IMR-90 (cell line): ENCODE data around the gene GSN. TPM values are rescaled to one million over a fixed set of nuclear protein-coding genes. Genes with fewer than 3 reads are reported as not detected.

Experiments used
- ATAC-seq: fragments of 200-7000 bp; cut with Tn5 transposase; 2 replicates; pipeline ENCODE4 v1.9.1; 2020; ENCODE audit warnings: low read depth, mild to moderate bottlenecking, moderate library complexity
- BruUV-seq: library from RNA; stranded (reverse); fragments of 400-500 nt; replicated peaks from 2 replicates; lab custom pipeline; 2021; lab: Mats Ljungman, UMichigan
- CTCF ChIA-PET: fragments of 300-600 bp; formaldehyde crosslinking; extraction: SDS; loops from one replicate; lab custom pipeline; 2021; ENCODE audit warnings: antibody characterized with exemption; lab: Yijun Ruan, JAX
- POLR2A ChIA-PET: fragments of 300-600 bp; sonication (Branson Sonifier 250); formaldehyde crosslinking; loops from one replicate; lab custom pipeline; 2022; ENCODE audit warnings: antibody characterized with exemption; ENCODE audit not compliant: unreplicated experiment; lab: Charles Lee
- DNase-seq: peaks from one replicate; pipeline ENCODE4 v3.0.0; 2013
- H2AFZ ChIP-seq: replicated peaks from 2 replicates; pipeline ENCODE3; 2013; ENCODE audit warnings: low read length, mild to moderate bottlenecking; ENCODE audit not compliant: poor library complexity
- H2AK5ac ChIP-seq: 2 replicates; pipeline ENCODE4 v1.6.1; 2013; ENCODE audit warnings: low read depth, low read length, inconsistent platforms
- H2AK9ac ChIP-seq: replicated peaks from 2 replicates; pipeline ENCODE3; 2013; ENCODE audit warnings: mild to moderate bottlenecking, low read depth, low read length, moderate library complexity; ENCODE audit not compliant: poor library complexity
- H2BK120ac ChIP-seq: 2 replicates; pipeline ENCODE4 v1.6.1; 2013; ENCODE audit warnings: low read depth, low read length, inconsistent platforms
- H2BK15ac ChIP-seq: 3 replicates; pipeline ENCODE4 v1.6.1; 2013; ENCODE audit warnings: low read depth, low read length, inconsistent platforms
- H2BK20ac ChIP-seq: 2 replicates; pipeline ENCODE4 v1.6.1; 2013; ENCODE audit warnings: low read depth, mild to moderate bottlenecking, inconsistent platforms, low read length, moderate library complexity
- H2BK5ac ChIP-seq: 2 replicates; pipeline ENCODE4 v1.6.1; 2013; ENCODE audit warnings: mild to moderate bottlenecking, low read depth, low read length, inconsistent platforms; ENCODE audit not compliant: poor library complexity, severe bottlenecking
- H3K14ac ChIP-seq: replicated peaks from 2 replicates; pipeline ENCODE4 v1.6.1; 2013; ENCODE audit warnings: low read depth, low read length, inconsistent platforms
- H3K18ac ChIP-seq: 2 replicates; pipeline ENCODE4 v1.6.1; 2013; ENCODE audit warnings: low read depth, low read length, control low read depth
- H3K23ac ChIP-seq: 2 replicates; pipeline ENCODE4 v1.6.1; 2013; ENCODE audit warnings: low read depth, low read length, inconsistent platforms
- H3K27ac ChIP-seq: 2 replicates; pipeline ENCODE4 v1.5.1; 2013; ENCODE audit warnings: mild to moderate bottlenecking, control low read depth, low read length; ENCODE audit not compliant: insufficient read depth
- H3K27me3 ChIP-seq: 2 replicates; pipeline ENCODE4 v1.6.1; 2013; ENCODE audit warnings: low read length; ENCODE audit not compliant: control insufficient read depth, insufficient read depth
- H3K36me3 ChIP-seq: 2 replicates; pipeline ENCODE4 v1.6.1; 2013; ENCODE audit warnings: low read length, mixed read lengths; ENCODE audit not compliant: control insufficient read depth, insufficient read depth
- H3K4ac ChIP-seq: 2 replicates; pipeline ENCODE4 v1.6.1; 2013; ENCODE audit warnings: low read depth, low read length, inconsistent platforms
- H3K4me1 ChIP-seq: 2 replicates; pipeline ENCODE4 v1.6.1; 2013; ENCODE audit warnings: low read length, mixed read lengths; ENCODE audit not compliant: control insufficient read depth, insufficient read depth
- H3K4me2 ChIP-seq: 2 replicates; pipeline ENCODE4 v1.6.1; 2013; ENCODE audit warnings: low read depth, mild to moderate bottlenecking, control low read depth, low read length, moderate library complexity
- H3K4me3 ChIP-seq: 2 replicates; pipeline ENCODE4 v1.5.1; 2013; ENCODE audit warnings: low read depth, mild to moderate bottlenecking, control low read depth, low read length, moderate library complexity; ENCODE audit not compliant: insufficient read depth
- H3K56ac ChIP-seq: 2 replicates; pipeline ENCODE4 v1.6.1; 2013; ENCODE audit warnings: low read length, inconsistent platforms; ENCODE audit not compliant: insufficient read depth; ENCODE audit errors: extremely low read depth
- H3K79me1 ChIP-seq, 2 experiments: 2 replicates each; pipeline ENCODE4 v1.6.1; 2013; ENCODE audit warnings: low read length in 2 of 2, inconsistent platforms in 1 of 2, low read depth in 1 of 2
- H3K9ac ChIP-seq: 2 replicates; pipeline ENCODE4 v1.6.1; 2013; ENCODE audit warnings: low read depth, low read length, control low read depth
- H3K9me1 ChIP-seq: 2 replicates; pipeline ENCODE4 v1.6.1; 2013; ENCODE audit warnings: low read length, inconsistent platforms; ENCODE audit not compliant: insufficient read depth
- H3K9me3 ChIP-seq: 2 replicates; pipeline ENCODE4 v1.6.1; 2013; ENCODE audit warnings: low read length; ENCODE audit not compliant: control insufficient read depth, insufficient read depth
- H4K20me1 ChIP-seq: 2 replicates; pipeline ENCODE4 v1.6.1; 2013; ENCODE audit warnings: low read length, inconsistent platforms; ENCODE audit not compliant: insufficient read depth
- H4K5ac ChIP-seq: 2 replicates; pipeline ENCODE4 v1.6.1; 2013; ENCODE audit warnings: mild to moderate bottlenecking, low read depth, low read length, control low read depth
- H4K8ac ChIP-seq, 2 experiments: 2 replicates each; pipeline ENCODE4 v1.6.1; 2013; ENCODE audit warnings: low read depth in 2 of 2, low read length in 2 of 2, control low read depth in 1 of 2, inconsistent platforms in 1 of 2
- H4K91ac ChIP-seq: 2 replicates; pipeline ENCODE4 v1.6.1; 2013; ENCODE audit warnings: low read depth, low read length, inconsistent platforms; ENCODE audit not compliant: insufficient read depth
- BHLHE40 ChIP-seq: fragments of 150-350 bp; IDR thresholded peaks from 2 replicates; pipeline ENCODE4 v1.6.1; 2016; ENCODE audit warnings: mild to moderate bottlenecking, low read depth, low read length
- CEBPB ChIP-seq: IDR thresholded peaks from 2 replicates; pipeline ENCODE4 v1.6.1; 2012; ENCODE audit warnings: low read depth, low read length, improper control_type of control experiment
- CHD1 ChIP-seq: IDR thresholded peaks from 2 replicates; pipeline ENCODE4 v1.6.1; 2012; ENCODE audit warnings: low read depth, low read length, improper control_type of control experiment
- FOS ChIP-seq: fragments of 150-350 bp; IDR thresholded peaks from 2 replicates; pipeline ENCODE4 v1.6.1; 2016; ENCODE audit warnings: low read depth, low read length
- MAFK ChIP-seq: IDR thresholded peaks from 2 replicates; pipeline ENCODE4 v1.6.1; 2012; ENCODE audit warnings: low read depth, low read length, improper control_type of control experiment
- MAZ ChIP-seq: IDR thresholded peaks from 2 replicates; pipeline ENCODE4 v1.6.1; 2012; ENCODE audit warnings: low read depth, mild to moderate bottlenecking, low read length, improper control_type of control experiment, moderate library complexity, borderline replicate concordance
- MXI1 ChIP-seq: IDR thresholded peaks from 2 replicates; pipeline ENCODE4 v1.6.1; 2012; ENCODE audit warnings: low read depth, mild to moderate bottlenecking, low read length, moderate library complexity, borderline replicate concordance
- NFE2L2 ChIP-seq: fragments of 150-350 bp; IDR thresholded peaks from 2 replicates; pipeline ENCODE4 v1.6.1; 2016; ENCODE audit warnings: low read depth, mild to moderate bottlenecking, low read length
- POLR2A ChIP-seq: IDR thresholded peaks from 2 replicates; pipeline ENCODE4 v1.6.1; 2012; ENCODE audit warnings: mild to moderate bottlenecking, low read depth, low read length
- RAD21 ChIP-seq: IDR thresholded peaks from 2 replicates; pipeline ENCODE4 v1.6.1; 2012; ENCODE audit warnings: low read length, improper control_type of control experiment
- RCOR1 ChIP-seq: IDR thresholded peaks from 2 replicates; pipeline ENCODE4 v1.6.1; 2012; ENCODE audit warnings: mild to moderate bottlenecking, low read length, improper control_type of control experiment; ENCODE audit not compliant: insufficient replicate concordance
- RFX5 ChIP-seq: IDR thresholded peaks from 2 replicates; pipeline ENCODE4 v1.8.0; 2012; ENCODE audit warnings: low read depth, mild to moderate bottlenecking, low read length, moderate library complexity
- SMC3 ChIP-seq: fragments of 150-350 bp; IDR thresholded peaks from 2 replicates; pipeline ENCODE4 v1.6.1; 2016; ENCODE audit warnings: low read depth, mild to moderate bottlenecking, antibody characterized with exemption, low read length, moderate library complexity
- WGBS, 2 experiments: methylation state at CpG; one replicate each; pipeline versions ENCODE4 v1.1.5 to v1.1.7; 2013; ENCODE audit warnings: missing lambda C conversion rate in 2 of 2; ENCODE audit not compliant: insufficient read length in 1 of 2; ENCODE audit errors: extremely low coverage in 2 of 2; 5-methylcytosine and 5-hydroxymethylcytosine counted together
- dilution Hi-C: fragments of 300-500 bp; cut with HindIII; formaldehyde crosslinking; loops from one replicate; pipeline ENCODE4 v1.14.3; 2018; ENCODE audit warnings: low sequenced_read_pairs; ENCODE audit not compliant: unreplicated experiment
- in situ Hi-C: fragments of 300-500 bp; cut with MboI; formaldehyde crosslinking; loops from 3 replicates; pipeline ENCODE4 v1.14.3; 2019; ENCODE audit warnings: low sequenced_read_pairs, inconsistent platforms, mixed read lengths
- intact Hi-C: fragments of 100-400 bp; cut with micrococcal nuclease; formaldehyde crosslinking; loops from 2 replicates; pipeline ENCODE4 v1.10.0; 2022
- polyA plus RNA-seq, 3 experiments: library from polyadenylated mRNA; depleted of rRNA; stranded (reverse); fragments of >200 nt; gene quantifications; 2 replicates each; pipeline ENCODE4 v1.2.3, GENCODE V29; 2012; ENCODE audit warnings: low replicate concordance in 1 of 3
- total RNA-seq: library from RNA; depleted of rRNA; stranded (reverse); fragments of >200 nt; gene quantifications from 2 replicates; pipeline ENCODE4 v1.2.3, GENCODE V29; 2012
- TF ChIP-seq, protein P1 (sequence below): fragments of 150-350 bp; IDR thresholded peaks from 2 replicates; pipeline ENCODE4 v1.6.1; 2017; ENCODE audit warnings: mild to moderate bottlenecking, antibody characterized with exemption, low read length, low read depth
- TF ChIP-seq, protein P2 (sequence below): conservative IDR thresholded peaks from 2 replicates; pipeline ENCODE4 v1.5.1; 2012; ENCODE audit warnings: mild to moderate bottlenecking, low read depth, low read length, improper control_type of control experiment
- TF ChIP-seq, protein P3 (sequence below): fragments of 150-350 bp; IDR thresholded peaks from 2 replicates; pipeline ENCODE4 v1.6.1; 2016; ENCODE audit warnings: low read depth, mild to moderate bottlenecking, low read length, moderate library complexity, borderline replicate concordance

Gene GSN
- total and polyA plus RNA-seq, 2 of the 4 experiments (the other 2 are of a cell fraction): 495 to 547 TPM

DNA sequence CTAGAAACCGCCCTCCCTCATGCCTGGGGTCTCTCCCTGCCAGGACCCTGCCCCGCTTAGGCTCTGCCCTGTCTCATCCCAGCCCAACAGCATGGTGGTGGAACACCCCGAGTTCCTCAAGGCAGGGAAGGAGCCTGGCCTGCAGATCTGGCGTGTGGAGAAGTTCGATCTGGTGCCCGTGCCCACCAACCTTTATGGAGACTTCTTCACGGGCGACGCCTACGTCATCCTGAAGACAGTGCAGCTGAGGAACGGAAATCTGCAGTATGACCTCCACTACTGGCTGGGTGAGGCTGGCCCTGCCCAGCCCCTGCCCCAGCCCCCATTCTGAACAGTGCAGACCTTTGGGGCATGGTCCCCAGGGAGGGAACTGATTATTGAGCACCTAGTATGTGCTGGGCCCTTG is 33.9 kb downstream of the GSN start:
- Histone ChIP-seq H4K8ac (no peak overlapping the region), H3K18ac (no peak overlapping the region), H2BK15ac (no peak overlapping the region), H3K23ac (no peak overlapping the region), H2AK9ac (no peak overlapping the region), H3K4me3 (no peak overlapping the region), H2AFZ (no peak overlapping the region), H4K5ac (no peak overlapping the region), H4K20me1 (peaks cover 11% of the 10 kb centered on the region; the same call in 1 of the 2 replicates), H3K9me1 (peaks cover 15% of the 10 kb centered on the region; the same call in 1 of the 2 replicates), H3K9ac (no peak overlapping the region), H3K36me3 (peaks cover 42% of the 10 kb centered on the region), H4K91ac (no peak overlapping the region), H2BK5ac (no peak overlapping the region), H3K4me1 (peaks cover 11% of the 10 kb centered on the region; the same call in 1 of the 2 replicates), H2AK5ac (no peak overlapping the region), H2BK20ac (no peak overlapping the region), H3K27ac (no peak overlapping the region), H3K27me3 (no peaks in the 10 kb centered on the region), H3K4me2 (no peak overlapping the region), H3K9me3 (no peaks in the 10 kb centered on the region), H2BK120ac (no peak overlapping the region), H3K4ac (no peak overlapping the region), H3K56ac (no peak overlapping the region), H3K79me1 (peaks cover 25 to 65% of the 10 kb centered on the region in 2 experiments), H3K14ac (no peak overlapping the region)
- TF ChIP-seq RCOR1: no peak
- no peak for TF ChIP-seq RFX5
- no peak for TF ChIP-seq FOS
- TF ChIP-seq BHLHE40: no peak
- no peak for TF ChIP-seq MXI1
- TF ChIP-seq SMC3: no peak
- TF ChIP-seq, protein P1, sequence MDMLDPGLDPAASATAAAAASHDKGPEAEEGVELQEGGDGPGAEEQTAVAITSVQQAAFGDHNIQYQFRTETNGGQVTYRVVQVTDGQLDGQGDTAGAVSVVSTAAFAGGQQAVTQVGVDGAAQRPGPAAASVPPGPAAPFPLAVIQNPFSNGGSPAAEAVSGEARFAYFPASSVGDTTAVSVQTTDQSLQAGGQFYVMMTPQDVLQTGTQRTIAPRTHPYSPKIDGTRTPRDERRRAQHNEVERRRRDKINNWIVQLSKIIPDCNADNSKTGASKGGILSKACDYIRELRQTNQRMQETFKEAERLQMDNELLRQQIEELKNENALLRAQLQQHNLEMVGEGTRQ: no peak
- TF ChIP-seq, protein P2, sequence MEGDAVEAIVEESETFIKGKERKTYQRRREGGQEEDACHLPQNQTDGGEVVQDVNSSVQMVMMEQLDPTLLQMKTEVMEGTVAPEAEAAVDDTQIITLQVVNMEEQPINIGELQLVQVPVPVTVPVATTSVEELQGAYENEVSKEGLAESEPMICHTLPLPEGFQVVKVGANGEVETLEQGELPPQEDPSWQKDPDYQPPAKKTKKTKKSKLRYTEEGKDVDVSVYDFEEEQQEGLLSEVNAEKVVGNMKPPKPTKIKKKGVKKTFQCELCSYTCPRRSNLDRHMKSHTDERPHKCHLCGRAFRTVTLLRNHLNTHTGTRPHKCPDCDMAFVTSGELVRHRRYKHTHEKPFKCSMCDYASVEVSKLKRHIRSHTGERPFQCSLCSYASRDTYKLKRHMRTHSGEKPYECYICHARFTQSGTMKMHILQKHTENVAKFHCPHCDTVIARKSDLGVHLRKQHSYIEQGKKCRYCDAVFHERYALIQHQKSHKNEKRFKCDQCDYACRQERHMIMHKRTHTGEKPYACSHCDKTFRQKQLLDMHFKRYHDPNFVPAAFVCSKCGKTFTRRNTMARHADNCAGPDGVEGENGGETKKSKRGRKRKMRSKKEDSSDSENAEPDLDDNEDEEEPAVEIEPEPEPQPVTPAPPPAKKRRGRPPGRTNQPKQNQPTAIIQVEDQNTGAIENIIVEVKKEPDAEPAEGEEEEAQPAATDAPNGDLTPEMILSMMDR: no peak
- TF ChIP-seq RAD21: no peak
- no peak for TF ChIP-seq CEBPB
- no peak for TF ChIP-seq MAFK
- TF ChIP-seq NFE2L2: no peak
- no peak for TF ChIP-seq MAZ
- no peak for TF ChIP-seq POLR2A
- TF ChIP-seq, protein P3, sequence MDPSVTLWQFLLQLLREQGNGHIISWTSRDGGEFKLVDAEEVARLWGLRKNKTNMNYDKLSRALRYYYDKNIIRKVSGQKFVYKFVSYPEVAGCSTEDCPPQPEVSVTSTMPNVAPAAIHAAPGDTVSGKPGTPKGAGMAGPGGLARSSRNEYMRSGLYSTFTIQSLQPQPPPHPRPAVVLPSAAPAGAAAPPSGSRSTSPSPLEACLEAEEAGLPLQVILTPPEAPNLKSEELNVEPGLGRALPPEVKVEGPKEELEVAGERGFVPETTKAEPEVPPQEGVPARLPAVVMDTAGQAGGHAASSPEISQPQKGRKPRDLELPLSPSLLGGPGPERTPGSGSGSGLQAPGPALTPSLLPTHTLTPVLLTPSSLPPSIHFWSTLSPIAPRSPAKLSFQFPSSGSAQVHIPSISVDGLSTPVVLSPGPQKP: no peak
- no peak for TF ChIP-seq CHD1
- BruUV-seq: no TSS peak
- dilution Hi-C loops: no loop called here
- POLR2A ChIA-PET: no interaction called here
- intact Hi-C loops: no loop called here
- 98% methylated on average over 10 of the region's 11 CpGs; no CpG with 5 or more reads in 1 of the 2 experiments for WGBS, 2 experiments
- CTCF ChIA-PET: no interaction called here
- no peak for DNase-seq
- ATAC-seq: no peak
- in situ Hi-C loops: no loop called here
